SK-N-SH treated with all-trans-retinoic acid at 6 μM for 48 hours (cell line): ENCODE measurements around the gene VTI1A.

Experiments used
- ATAC-seq: fragments of 200-7000 bp; cut with Tn5 transposase; 3 replicates; pipeline ENCODE4 v1.9.1; 2020; ENCODE audit warnings: mild to moderate bottlenecking, moderate library complexity
- ARNTL ChIP-seq: fragments of 450-650 bp; formaldehyde crosslinking; IDR thresholded peaks from 2 replicates; pipeline ENCODE4 v1.5.0; 2020; ENCODE audit warnings: low read depth, mild to moderate bottlenecking, moderate library complexity, borderline replicate concordance
- BACH2 ChIP-seq: fragments of 250-450 bp; sonication (Bioruptor Pico); IDR thresholded peaks from 2 replicates; pipeline ENCODE4 v1.9.0; 2021; ENCODE audit warnings: mild to moderate bottlenecking, borderline replicate concordance
- CREB5 ChIP-seq: fragments of 250-450 bp; sonication (Bioruptor Pico); IDR thresholded peaks from 2 replicates; pipeline ENCODE4 v1.5.1; 2020; ENCODE audit warnings: low read depth, mild to moderate bottlenecking, moderate library complexity
- CSDC2 ChIP-seq: fragments of 250-450 bp; sonication (Bioruptor Pico); IDR thresholded peaks from 2 replicates; pipeline ENCODE4 v1.5.0; 2020; ENCODE audit warnings: mild to moderate bottlenecking, moderate library complexity
- CSRNP3 ChIP-seq: fragments of 250-450 bp; sonication (Bioruptor Pico); IDR thresholded peaks from 2 replicates; pipeline ENCODE4 v1.5.1; 2021; ENCODE audit warnings: mild to moderate bottlenecking, moderate library complexity
- ESRRG ChIP-seq: fragments of 250-450 bp; sonication (Bioruptor Pico); IDR thresholded peaks from 2 replicates; pipeline ENCODE4 v1.6.1; 2021; ENCODE audit warnings: mild to moderate bottlenecking
- GLIS3 ChIP-seq: fragments of 250-450 bp; sonication (Bioruptor Pico); IDR thresholded peaks from 2 replicates; pipeline ENCODE4 v1.5.0; 2020; ENCODE audit warnings: mild to moderate bottlenecking, moderate library complexity
- ISL1 ChIP-seq: fragments of 250-450 bp; sonication (Bioruptor Pico); IDR thresholded peaks from 2 replicates; pipeline ENCODE4 v2.1.2; 2022; ENCODE audit warnings: mild to moderate bottlenecking, moderate library complexity
- OSR1 ChIP-seq: fragments of 250-450 bp; sonication (Bioruptor Pico); IDR thresholded peaks from 2 replicates; pipeline ENCODE4 v1.8.0; 2022; ENCODE audit warnings: moderate library complexity, mild to moderate bottlenecking, inconsistent platforms
- PPARA ChIP-seq: fragments of 250-450 bp; sonication (Bioruptor Pico); IDR thresholded peaks from 2 replicates; pipeline ENCODE4 v1.5.0; 2020; ENCODE audit warnings: mild to moderate bottlenecking, borderline replicate concordance
- RARB ChIP-seq: fragments of 250-450 bp; sonication (Bioruptor Pico); IDR thresholded peaks from 2 replicates; pipeline ENCODE4 v1.8.0; 2021; ENCODE audit warnings: mild to moderate bottlenecking, moderate library complexity
- SNAI2 ChIP-seq: fragments of 250-450 bp; sonication (Bioruptor Pico); IDR thresholded peaks from 2 replicates; pipeline ENCODE4 v1.5.0; 2020; ENCODE audit warnings: mild to moderate bottlenecking, moderate library complexity
- TCF4 ChIP-seq: fragments of 250-450 bp; sonication (Bioruptor Pico); IDR thresholded peaks from 2 replicates; pipeline ENCODE4 v1.8.0; 2021; ENCODE audit warnings: mild to moderate bottlenecking, moderate library complexity, borderline replicate concordance
- TOX ChIP-seq: fragments of 250-450 bp; sonication (Bioruptor Pico); IDR thresholded peaks from 2 replicates; pipeline ENCODE4 v1.8.0; 2021; ENCODE audit warnings: mild to moderate bottlenecking, moderate library complexity, borderline replicate concordance
- TSHZ2 ChIP-seq: fragments of 250-450 bp; sonication (Bioruptor Pico); IDR thresholded peaks from 2 replicates; pipeline ENCODE4 v1.5.0; 2020; ENCODE audit warnings: mild to moderate bottlenecking, moderate library complexity
- ZFP3 ChIP-seq: fragments of 250-450 bp; sonication (Bioruptor Pico); IDR thresholded peaks from 2 replicates; pipeline ENCODE4 v1.5.0; 2020; ENCODE audit warnings: mild to moderate bottlenecking, moderate library complexity
- ZNF565 ChIP-seq: fragments of 450-650 bp; formaldehyde crosslinking; conservative IDR thresholded peaks from 2 replicates; pipeline ENCODE4 v1.5.0; 2020; ENCODE audit warnings: low read depth, mild to moderate bottlenecking, moderate library complexity
- ZNF70 ChIP-seq: fragments of 450-650 bp; formaldehyde crosslinking; IDR thresholded peaks from 2 replicates; pipeline ENCODE4 v1.5.0; 2020; ENCODE audit warnings: mild to moderate bottlenecking, moderate library complexity
- ZNF8 ChIP-seq: fragments of 450-650 bp; formaldehyde crosslinking; IDR thresholded peaks from 2 replicates; pipeline ENCODE4 v1.5.0; 2020; ENCODE audit warnings: mild to moderate bottlenecking, moderate library complexity
- TF ChIP-seq, protein P1 (sequence below): fragments of 250-450 bp; sonication (Bioruptor Pico); IDR thresholded peaks from 2 replicates; pipeline ENCODE4 v1.8.0; 2021; ENCODE audit warnings: low read depth, mild to moderate bottlenecking, moderate library complexity, borderline replicate concordance

The VTI1A gene

GRCh38 chr10:112838784-112839481, 391.9 kb downstream of the VTI1A start:
- no peak for ATAC-seq
- TF ChIP-seq OSR1 (CRISPR knock-in tag) (no peak), PPARA (CRISPR knock-in tag) (no peak), ZNF70 (CRISPR knock-in tag) (no peak), RARB (CRISPR knock-in tag) (no peak), ZNF8 (CRISPR knock-in tag) (no peak), ESRRG (CRISPR knock-in tag) (no peak), ZNF565 (CRISPR knock-in tag) (no peak), TSHZ2 (CRISPR knock-in tag) (no peak)

GRCh38 chr10:112839928-112840654, 393.1 kb downstream of the VTI1A start:
- no peak for TF ChIP-seq CSDC2 (CRISPR knock-in tag)
- no peak for TF ChIP-seq TCF4 (CRISPR knock-in tag)
- TF ChIP-seq PPARA (CRISPR knock-in tag) = no peak
- TF ChIP-seq TOX (CRISPR knock-in tag) = no peak
- TF ChIP-seq, protein P1, sequence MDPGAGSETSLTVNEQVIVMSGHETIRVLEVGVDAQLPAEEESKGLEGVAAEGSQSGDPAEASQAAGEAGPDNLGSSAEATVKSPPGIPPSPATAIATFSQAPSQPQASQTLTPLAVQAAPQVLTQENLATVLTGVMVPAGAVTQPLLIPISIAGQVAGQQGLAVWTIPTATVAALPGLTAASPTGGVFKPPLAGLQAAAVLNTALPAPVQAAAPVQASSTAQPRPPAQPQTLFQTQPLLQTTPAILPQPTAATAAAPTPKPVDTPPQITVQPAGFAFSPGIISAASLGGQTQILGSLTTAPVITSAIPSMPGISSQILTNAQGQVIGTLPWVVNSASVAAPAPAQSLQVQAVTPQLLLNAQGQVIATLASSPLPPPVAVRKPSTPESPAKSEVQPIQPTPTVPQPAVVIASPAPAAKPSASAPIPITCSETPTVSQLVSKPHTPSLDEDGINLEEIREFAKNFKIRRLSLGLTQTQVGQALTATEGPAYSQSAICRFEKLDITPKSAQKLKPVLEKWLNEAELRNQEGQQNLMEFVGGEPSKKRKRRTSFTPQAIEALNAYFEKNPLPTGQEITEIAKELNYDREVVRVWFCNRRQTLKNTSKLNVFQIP (CRISPR knock-in tag) = no peak
- TF ChIP-seq ARNTL (CRISPR knock-in tag) = no peak
- no peak for TF ChIP-seq BACH2 (CRISPR knock-in tag)
- no peak for TF ChIP-seq ISL1 (CRISPR knock-in tag)
- TF ChIP-seq SNAI2 (CRISPR knock-in tag) = no peak
- TF ChIP-seq ZNF70 (CRISPR knock-in tag) = no peak
- no peak for TF ChIP-seq OSR1 (CRISPR knock-in tag)
- no peak for TF ChIP-seq TSHZ2 (CRISPR knock-in tag)
- no peak for TF ChIP-seq ZFP3
- no peak for TF ChIP-seq RARB (CRISPR knock-in tag)
- TF ChIP-seq GLIS3 (CRISPR knock-in tag) = no peak
- TF ChIP-seq CSRNP3 = no peak
- no peak for TF ChIP-seq ESRRG (CRISPR knock-in tag)
- no peak for TF ChIP-seq CREB5
- ATAC-seq = no peak
